GM18907 (cell line): ENCODE results near the gene SERPINB13.
"Not testable (repeated sequence)": the region's sequence is repeated elsewhere in the genome, so short reads cannot be mapped to it uniquely, and the experiment has no call there.

Source experiments
- ATAC-seq: cut with Tn5 transposase; IDR thresholded peaks from one replicate; pipeline ENCODE4 v1.9.1; 2021; ENCODE audit warnings: mild to moderate bottlenecking, moderate library complexity; ENCODE audit not compliant: unreplicated experiment

The SERPINB13 gene

DNA sequence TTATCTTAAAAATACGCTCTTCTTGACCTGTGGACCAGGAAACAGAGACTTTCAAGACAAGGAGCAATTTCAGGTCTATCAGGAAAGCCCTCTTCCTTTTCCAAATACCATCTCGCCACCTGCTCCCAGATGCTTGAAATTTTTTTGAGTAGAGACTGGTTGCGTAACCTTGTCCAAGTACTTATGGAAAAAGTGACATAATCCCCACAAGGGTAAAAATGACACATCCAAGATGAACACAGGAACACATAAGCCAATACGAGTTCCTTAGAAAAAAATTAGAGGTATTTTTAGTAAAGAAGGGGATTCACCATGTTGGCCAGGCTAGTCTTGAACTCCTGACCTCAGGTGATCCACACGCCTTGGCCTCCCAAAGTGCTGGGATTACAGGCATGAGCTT is 1.8 kb downstream of the SERPINB13 start:
- ATAC-seq: no peak

DNA sequence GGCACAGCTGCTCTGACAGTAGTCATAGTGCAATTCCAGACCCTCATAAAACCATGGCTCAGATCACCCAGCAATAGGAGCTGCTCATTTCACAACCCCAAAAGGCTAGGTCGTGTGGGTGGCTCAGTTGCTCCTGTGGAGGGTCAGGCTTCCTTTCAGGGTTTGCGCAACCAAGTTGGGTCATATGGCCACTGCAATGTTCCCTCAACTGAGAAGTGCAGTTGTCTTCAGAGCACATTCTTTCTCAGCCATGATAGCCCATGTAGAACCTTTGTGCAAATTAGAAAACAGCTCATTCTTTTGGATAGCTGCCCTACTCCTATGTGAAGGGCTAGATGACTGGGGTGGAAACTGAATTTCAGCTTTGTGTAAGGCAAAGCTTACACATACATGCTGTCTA is 3.2 kb downstream of the SERPINB13 start:
- no peak for ATAC-seq

DNA sequence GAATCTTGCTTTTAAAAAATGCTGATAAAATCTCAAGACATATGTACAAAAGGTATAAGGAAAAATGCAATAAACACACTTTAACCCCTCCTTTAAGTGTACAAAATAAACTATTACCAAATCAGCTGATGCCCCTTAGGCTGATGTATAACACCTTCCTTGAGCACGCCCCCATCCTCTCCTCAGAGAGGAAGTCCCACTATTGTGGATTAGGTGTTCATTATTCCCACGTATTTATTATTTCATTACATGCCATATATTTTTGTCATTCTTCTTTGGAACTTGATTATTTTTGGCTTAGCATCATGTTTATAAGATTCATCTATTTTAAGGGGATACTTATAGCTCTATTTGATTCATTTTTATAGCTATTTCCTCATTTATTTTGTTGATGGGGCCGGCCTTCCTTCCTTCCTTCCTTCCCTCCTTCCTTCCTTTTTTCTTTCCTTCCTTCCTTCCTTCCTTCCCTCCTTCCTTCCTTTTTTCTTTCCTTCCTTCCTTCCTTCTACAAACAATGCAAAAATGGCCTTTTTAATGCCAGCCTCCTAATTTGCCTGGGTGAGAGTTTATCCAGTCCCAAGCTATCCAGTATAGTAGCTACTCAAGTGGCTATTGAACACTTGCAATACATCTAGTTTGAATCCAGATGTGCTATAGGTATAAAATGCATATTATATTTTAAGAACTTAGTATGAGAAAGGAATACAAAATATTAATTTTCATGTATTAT is 4.0 kb downstream of the SERPINB13 start:
- ATAC-seq: no peak

DNA sequence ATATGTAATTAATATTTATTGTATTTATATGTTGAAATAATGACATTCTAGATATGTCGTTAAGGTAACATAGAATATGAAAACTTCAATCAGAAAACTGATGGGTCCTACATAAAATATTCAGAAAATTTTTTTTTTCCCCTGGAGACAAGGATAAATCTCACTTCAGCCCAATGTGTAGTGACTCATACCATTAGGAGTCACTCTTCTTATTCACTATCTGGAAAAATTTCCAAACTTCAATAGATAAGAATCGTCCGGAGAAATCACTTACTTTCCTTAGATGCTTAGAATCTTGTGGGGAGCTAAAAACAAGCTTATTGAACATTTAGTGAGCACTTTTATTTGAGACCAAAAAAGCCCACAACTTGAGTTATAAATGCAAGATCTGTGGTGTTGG is 4.6 kb downstream of the SERPINB13 start:
- ATAC-seq: no peak

DNA sequence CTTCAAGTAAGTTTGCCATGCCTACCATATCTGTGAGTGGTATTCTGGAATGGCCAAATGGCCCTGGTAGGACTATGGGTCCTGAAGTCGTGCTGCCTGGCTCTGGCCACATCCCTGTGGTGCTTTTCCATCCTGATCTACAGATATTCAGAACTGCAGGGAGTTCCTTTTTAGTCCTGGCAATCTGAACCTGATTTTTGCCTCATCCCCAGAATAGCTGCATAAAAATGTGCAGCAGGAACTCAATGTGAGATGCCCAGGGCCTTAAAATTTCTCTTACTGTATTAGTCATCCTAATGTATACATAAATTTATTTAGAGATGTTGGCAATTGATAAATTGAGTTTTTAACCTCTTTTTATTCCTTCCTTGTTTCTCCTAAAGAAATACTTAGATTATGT is 5.3 kb downstream of the SERPINB13 start:
- no peak for ATAC-seq

DNA sequence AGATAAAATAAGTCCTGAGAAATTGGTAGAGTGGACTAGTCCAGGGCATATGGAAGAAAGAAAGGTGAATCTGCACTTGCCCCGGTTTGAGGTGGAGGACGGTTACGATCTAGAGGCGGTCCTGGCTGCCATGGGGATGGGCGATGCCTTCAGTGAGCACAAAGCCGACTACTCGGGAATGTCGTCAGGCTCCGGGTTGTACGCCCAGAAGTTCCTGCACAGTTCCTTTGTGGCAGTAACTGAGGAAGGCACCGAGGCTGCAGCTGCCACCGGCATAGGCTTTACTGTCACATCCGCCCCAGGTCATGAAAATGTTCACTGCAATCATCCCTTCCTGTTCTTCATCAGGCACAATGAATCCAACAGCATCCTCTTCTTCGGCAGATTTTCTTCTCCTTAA is 9.8 kb downstream of the SERPINB13 start:
- no peak for ATAC-seq

DNA sequence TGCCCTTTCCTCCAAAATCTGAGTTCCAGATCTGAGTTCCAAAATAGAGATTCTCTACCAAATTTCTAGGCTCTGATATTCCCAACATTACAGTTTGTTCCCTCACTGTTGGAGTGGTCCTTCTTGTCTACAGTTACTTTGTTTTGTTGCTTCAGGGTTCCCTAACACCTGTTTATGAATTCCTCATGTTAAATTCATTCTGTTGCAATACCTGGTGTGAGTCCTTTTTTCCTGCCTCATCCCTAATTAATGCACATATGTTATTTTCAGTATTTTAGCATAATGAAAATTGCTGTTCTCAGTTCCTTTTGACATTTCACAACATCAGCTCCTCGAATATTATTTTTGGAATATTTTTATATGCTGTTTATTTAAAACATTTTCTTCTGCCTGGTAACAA is 16.2 kb downstream of the SERPINB13 start:
- ATAC-seq: no peak

DNA sequence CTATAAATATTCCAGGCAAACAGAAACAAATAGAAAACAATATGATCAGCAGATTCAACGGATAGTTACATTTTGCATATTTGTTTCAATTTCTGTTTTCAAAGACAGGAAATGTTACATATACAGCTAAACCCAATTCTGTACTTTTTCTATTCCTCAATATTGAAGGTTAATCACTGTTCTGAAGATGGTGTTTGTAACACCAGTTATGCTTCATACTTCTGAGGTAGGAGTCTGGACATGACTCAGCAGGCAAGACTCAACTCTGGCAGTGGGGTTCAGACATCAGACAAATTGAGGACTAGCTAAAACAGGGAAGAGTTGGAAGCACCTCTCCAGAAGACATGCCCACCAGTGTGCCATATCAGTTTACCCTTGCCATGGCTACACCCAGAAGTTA is 16.6 kb downstream of the SERPINB13 start:
- peak; percentile 98 for ATAC-seq

DNA sequence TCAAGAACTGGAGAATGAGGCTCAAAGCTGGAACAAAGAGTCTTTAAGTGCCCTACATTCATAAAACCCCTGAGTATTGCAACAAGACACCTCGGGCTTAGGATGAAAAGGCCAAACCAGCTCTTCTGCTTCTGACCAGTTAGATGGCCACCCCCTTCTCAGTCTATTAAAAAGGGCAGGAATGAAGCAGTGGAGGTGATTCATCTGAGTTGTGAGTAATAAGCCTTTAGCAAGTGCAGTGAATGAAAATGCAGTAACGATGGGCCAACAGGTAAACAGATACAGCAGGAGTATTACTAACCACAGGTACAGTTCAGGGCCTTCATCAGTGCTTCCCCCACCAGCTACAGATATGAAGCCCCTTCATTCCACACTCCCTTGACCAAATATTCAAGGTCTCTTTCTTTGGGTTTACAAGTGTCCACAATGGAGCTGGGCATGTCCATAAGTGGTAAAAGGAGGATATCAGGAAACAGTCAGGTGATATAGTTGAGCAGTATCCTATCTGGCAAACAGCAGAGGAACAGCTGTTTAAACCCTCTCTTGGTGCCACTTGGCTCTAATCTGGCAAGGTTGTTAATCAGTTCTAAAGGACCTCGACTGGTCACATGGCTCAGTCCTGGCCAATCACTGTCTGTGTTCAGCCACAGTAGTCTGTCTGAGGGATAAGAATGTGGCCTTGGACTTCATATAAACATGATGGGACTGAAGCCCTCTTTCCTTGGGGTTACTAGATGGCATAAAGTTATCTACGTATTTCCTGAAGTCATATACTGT is 17.8 kb downstream of the SERPINB13 start:
- no peak for ATAC-seq

DNA sequence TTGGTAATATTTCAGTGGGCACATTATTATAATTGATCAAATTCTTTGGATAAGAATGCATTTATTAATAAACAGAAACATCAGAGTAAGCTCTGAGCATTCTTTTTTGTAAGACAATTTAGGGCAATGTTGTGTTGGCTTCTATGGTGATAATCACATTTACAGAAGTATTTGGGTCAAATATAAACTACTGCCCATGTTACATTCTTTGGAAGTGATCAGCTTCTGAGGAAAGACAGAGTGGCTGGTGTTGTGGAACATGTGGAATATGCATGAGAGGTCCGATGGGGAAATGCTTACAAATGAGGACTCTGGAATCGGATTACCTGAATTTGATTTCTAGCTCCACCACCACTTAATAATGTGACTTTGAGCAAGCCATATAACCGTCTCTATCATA is 19.4 kb downstream of the SERPINB13 start:
- no peak for ATAC-seq

DNA sequence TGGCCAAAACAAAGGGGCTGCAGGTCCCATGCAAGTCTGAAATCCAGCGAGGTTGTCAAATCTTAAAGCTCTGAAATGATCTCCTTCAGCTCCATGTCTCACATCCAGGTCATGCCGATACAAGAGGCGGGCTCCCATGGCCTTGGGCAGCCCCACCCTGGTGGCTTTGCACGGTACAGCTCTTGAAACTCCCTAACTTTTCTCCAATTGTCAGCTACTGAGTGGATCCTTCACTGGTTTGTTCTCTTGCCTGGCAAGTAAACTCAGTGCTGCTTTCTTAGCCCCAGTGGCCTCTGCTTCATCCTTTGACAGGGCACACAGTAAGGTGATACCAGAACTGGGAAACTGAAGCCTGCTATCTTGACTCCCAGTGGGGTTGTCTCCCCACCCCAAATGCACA is 26.3 kb downstream of the SERPINB13 start:
- no peak for ATAC-seq

DNA sequence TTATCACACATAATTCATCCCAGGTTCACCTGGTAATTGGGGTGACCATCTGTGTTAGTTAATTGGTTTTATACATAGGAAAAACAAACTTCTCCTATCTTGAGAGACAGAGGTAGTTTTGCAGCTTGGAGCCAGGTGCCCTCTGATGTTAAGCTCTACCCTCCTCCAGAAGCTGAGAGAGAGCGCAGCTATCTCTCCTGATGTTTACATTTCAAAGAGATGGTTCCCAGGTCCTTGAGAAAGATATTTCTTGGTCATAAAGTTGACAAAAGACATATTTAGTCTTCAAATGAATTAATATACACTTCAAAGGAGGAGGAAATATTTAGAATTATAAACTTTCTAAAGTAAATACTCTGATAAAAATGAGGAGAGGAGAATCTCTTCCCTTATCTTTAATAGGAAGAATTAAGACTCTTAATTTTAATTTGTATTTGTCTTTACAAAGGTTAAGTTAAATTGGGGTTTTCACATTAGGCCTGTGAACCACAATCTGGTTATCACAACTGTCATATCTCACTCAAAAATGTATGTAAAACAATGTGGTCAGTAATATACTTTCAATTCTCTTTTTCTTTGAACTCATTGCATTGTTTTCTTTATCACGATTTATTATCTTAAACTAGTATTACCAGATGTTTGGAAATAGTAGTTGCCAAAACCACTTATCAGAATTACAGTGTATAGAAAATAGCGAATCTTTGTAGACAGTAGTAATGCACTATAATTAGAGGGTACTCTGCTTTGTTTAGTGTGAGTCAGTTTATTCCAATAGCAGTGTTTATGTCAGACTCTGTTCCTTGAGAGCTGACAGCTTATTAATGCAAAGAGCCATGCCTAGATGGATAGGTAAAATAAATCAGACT is 30.1 kb downstream of the SERPINB13 start:
- peak; percentile 73 for ATAC-seq

DNA sequence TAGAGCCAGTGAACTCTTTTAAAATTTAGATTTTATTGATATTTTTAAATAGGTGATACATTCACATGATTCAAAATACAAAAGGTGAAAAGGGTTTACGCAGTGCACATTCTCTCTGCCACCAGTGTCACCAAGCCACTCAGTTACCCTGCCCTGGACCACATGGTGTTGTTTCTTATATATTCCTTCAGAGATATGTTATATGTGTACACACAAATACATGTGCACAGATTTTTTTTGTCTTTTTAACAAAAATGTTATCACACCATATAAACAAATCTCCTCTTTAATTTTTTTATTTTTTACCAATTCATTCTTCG is 30.7 kb downstream of the SERPINB13 start:
- no peak for ATAC-seq

DNA sequence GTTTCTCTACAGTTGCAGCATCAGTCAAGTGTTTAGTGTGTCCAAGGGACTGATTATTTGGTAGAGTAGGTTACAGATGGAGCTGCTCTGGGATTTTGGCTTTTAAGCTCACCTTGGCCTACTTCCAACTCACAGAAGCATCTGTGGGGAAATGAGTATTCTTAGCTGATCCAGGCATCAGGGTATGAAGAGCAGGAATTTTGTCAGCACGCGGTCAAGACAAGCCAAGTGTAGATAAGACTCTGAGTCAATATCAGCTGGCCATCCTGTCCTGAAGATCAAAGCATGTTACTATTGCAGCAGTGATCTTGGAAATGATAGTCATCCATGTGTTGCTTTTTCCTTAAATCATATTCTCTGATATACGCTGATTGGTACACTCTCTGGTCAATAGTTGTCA is 32.5 kb downstream of the SERPINB13 start:
- no peak for ATAC-seq

DNA sequence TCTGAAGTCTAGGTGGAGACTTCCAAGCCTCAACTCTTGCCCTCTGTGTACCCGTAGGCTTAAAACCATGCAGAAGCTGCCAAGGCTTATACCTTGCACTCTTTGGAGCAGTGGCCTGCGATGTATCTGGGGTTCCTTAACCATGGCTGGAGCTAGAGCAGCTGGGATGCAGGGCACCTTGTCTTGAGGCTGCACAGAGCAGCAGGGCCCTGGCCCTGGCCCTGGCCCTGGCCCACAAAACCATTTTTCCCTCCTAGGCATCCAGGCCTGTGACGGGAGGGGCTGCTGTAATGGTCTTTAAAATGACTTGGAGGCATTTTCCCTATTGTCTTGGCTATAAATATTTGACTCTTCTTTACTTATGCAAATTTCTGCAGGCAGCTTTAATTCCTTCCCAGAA is 37.7 kb downstream of the SERPINB13 start:
- ATAC-seq: no peak

DNA sequence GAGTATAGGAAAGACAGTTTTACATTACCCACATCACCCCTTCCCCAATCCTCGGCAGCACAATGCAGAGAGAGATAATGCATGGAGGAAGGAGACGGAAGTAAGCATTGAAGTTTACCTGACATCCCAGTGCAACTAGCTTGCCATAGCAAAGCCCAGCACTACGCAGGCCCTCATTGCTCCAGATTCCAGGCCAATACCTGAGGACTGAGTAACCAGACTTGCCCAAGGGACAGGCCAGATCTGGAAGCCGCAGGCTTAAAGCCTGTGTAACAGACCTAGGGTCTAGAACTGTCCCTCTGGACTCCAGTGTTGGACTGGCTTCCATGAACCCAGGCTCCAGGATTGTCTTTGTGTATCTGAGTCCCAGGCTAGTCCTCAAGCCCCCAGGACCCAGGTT is 39.3 kb downstream of the SERPINB13 start:
- ATAC-seq: no peak

DNA sequence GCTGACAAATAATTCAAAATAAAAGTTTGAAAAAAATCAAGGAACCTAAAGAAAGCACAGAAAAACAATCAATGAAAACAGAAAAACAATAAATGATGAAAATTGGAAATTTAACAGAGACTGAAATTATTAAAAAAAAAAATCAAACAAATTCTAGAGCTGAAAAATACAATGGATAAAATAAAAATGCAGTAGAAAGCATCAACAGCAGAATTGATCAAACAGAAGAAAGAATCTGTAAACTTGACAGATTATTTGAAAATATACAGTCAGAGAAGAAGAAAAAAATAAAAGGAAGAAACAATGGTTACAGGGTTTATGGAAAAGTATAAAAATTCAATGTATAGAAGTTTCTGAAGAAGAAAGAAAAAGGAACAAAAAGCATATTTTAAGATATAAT is 40.7 kb downstream of the SERPINB13 start:
- ATAC-seq: no peak

DNA sequence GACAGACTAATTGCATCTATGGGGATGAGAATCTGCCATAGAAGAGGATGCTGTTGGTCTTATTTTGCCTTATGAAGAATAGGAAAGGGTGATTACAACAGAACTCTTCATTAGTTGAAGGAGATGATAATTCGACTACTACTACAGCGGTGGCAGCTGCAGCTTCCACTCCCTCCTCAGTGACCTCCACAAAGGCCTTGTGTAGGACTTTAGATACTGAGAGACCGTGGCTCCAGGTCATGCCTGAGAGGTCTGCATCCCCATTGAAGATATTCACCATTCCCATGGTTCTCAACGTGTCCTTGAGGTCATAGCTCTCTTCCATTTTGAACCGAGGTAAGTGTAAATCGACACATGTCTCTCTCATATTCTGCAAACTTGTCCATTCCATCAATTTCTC is 50.6 kb downstream of the SERPINB13 start:
- ATAC-seq: no peak

DNA sequence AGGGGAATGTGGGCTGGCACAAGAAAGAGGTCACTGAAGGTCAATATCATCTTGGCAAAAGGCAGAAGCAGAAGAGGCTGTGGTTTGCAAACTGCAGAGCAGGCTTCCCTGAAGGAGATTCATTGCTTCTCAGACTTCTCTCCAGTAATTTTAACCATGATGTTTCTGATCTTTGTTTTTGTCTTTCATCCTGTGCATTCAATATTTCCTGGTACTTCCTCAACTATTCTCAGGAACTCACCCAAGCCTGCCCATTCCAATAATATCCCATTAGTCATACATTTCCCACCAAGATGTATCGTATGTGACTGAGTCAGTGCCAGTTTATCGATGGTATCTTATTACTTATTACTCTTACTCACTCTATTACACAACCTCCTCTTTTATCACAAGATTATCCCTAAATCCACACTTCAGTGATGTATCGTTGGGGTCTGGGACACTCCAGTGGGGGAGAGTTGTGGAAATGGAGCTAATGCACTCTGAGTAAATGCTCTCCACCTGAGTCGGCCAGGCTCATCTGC is 54.1 kb downstream of the SERPINB13 start:
- not testable (repeated sequence) for ATAC-seq

DNA sequence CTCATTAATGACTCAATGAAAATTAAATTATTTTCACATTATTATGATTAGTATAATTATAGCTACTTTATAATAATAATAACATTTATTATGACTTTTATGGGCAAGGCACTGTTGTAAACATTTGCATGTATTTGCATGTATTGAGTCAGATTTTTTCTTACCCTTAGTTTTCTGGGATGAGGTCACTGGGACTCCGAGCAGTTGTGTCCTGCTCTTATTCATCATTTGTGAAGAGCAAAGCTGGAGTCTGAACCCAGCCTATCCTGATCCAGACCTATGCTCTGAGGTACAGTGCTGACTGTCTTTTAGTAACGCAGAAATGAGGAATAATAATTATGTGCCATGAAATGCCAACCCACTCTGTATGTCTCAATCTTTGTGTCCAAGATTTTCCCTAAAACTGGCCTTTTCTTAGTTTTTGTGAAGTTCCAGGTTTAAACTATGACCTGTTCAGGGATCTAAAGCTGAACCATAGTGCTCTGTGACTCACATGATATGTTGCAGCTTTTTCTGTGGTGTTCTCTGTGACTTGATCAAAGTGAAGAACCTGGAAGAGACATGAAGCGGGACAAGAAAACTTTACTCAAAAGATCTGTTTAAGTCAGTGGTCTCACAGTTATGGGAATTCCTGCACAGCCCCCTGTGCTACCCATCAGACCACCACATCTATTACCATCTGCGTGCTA is 55.7 kb downstream of the SERPINB13 start:
- not testable (repeated sequence) for ATAC-seq

DNA sequence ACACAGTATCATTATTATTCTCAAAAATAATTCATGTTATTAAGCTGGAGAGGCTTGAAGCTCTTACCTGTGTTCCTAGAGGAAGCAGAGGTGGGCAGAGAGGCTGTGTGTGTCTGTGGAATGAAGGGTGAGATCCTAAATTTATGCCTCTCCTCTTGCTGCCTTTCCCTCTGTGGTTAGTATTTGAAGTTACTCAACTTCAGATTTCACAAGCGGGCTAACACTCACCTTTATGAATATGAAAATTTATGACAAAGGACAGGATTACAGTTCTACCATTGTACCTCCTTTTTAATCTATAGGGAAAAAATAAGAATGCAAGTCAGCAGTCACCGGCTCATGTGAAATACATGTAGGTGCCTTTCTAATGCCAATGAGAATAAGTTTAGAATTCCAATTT is 57.0 kb downstream of the SERPINB13 start, which contains the start of gene SERPINB4:
Gene SERPINB4 (minus strand): TSS at position 115 of the 400 bp plus-strand sequence. CDS start 679 bp downstream, outside the sequence.
- not testable (repeated sequence) for ATAC-seq
